Endothelial cell of umbilical vein (primary cell): ENCODE results near the gene ADAMTSL3. TPM values are rescaled to one million over a fixed set of nuclear protein-coding genes. Genes with fewer than 3 reads are reported as not detected.

Experiments used
- BruUV-seq: library from RNA; stranded (reverse); fragments of 400-500 nt; replicated peaks from 2 replicates; lab custom pipeline; 2021; lab: Mats Ljungman, UMichigan
- CTCF ChIA-PET: fragments of 300-600, 350-600 bp; sonication (Branson Sonifier 250); formaldehyde crosslinking; loops from one replicate; lab custom pipeline; 2021; ENCODE audit warnings: antibody characterized with exemption, inconsistent platforms; lab: Charles Lee
- POLR2A ChIA-PET: fragments of 300-600, 350-600 bp; sonication (Branson Sonifier 250); formaldehyde crosslinking; loops from one replicate; lab custom pipeline; 2021; ENCODE audit warnings: antibody characterized with exemption, inconsistent platforms; lab: Charles Lee
- DNase-seq: peaks from one replicate; pipeline ENCODE4 v3.0.0-alpha.2; 2011; ENCODE audit warnings: low read depth, low spot score
- FAIRE-seq: peaks from 2 replicates; lab custom pipeline; 2011; peaks lifted over from hg19 to GRCh38; lab: Jason Lieb, UNC
- H2AFZ ChIP-seq: 2 replicates; pipeline ENCODE4 v1.6.0; 2012; ENCODE audit warnings: low read depth, low read length, control low read depth, inconsistent platforms
- H3K27ac ChIP-seq: 2 replicates; pipeline ENCODE4 v1.5.1; 2011; ENCODE audit warnings: low read depth, mild to moderate bottlenecking, control low read depth, low read length, moderate library complexity; ENCODE audit not compliant: insufficient read depth
- H3K27me3 ChIP-seq, 2 experiments: 2 replicates each; pipeline versions ENCODE4 v1.6.0 to v1.6.1; 2011; ENCODE audit warnings: low read length in 2 of 2, mixed read lengths in 1 of 2; ENCODE audit not compliant: control insufficient read depth in 2 of 2, insufficient read depth in 2 of 2
- H3K36me3 ChIP-seq, 2 experiments: 2 replicates in 1 of 2; 3 replicates in 1 of 2; pipeline ENCODE4 v1.5.1; 2011; ENCODE audit warnings: low read length in 2 of 2, mild to moderate bottlenecking in 1 of 2, moderate library complexity in 1 of 2; ENCODE audit not compliant: control insufficient read depth in 2 of 2, insufficient read depth in 2 of 2; ENCODE audit errors: extremely low read depth in 1 of 2
- H3K4me1 ChIP-seq: 3 replicates; pipeline ENCODE4 v1.5.1; 2011; ENCODE audit warnings: mild to moderate bottlenecking, low read length; ENCODE audit not compliant: control insufficient read depth, insufficient read depth; ENCODE audit errors: extremely low read depth
- H3K4me2 ChIP-seq: 2 replicates; pipeline ENCODE4 v1.6.1; 2011; ENCODE audit warnings: low read length, control low read depth, mixed read lengths; ENCODE audit not compliant: insufficient read depth
- H3K4me3 ChIP-seq, 3 experiments: fragments of 200-600 bp in 1 of 3; sonication (generic), shearing (Covaris generic) in 1 of 3; replicated peaks in 1 of 3; 2 replicates each; pipeline ENCODE4 v1.5.1; 2011 to 2016; ENCODE audit warnings: control low read depth in 3 of 3, low read length in 3 of 3, mild to moderate bottlenecking in 2 of 3, inconsistent platforms in 1 of 3, low read depth in 1 of 3, moderate library complexity in 1 of 3; ENCODE audit not compliant: insufficient read depth in 1 of 3
- H3K79me2 ChIP-seq: 2 replicates; pipeline ENCODE4 v1.6.0; 2012; ENCODE audit warnings: low read length, inconsistent platforms; ENCODE audit not compliant: control insufficient read depth, insufficient read depth
- H3K9ac ChIP-seq: replicated peaks from 2 replicates; pipeline ENCODE3; 2011; ENCODE audit warnings: low read length, control low read depth; ENCODE audit not compliant: insufficient read depth; ENCODE audit errors: extremely low read depth
- H3K9me1 ChIP-seq: replicated peaks from 3 replicates; pipeline ENCODE4 v1.6.0; 2011; ENCODE audit warnings: mild to moderate bottlenecking, low read length; ENCODE audit not compliant: control insufficient read depth, insufficient read depth; ENCODE audit errors: extremely low read depth
- H3K9me3 ChIP-seq: replicated peaks from 2 replicates; pipeline ENCODE4 v1.5.1; 2012; ENCODE audit warnings: low read length, inconsistent platforms; ENCODE audit not compliant: control insufficient read depth, insufficient read depth
- H4K20me1 ChIP-seq: replicated peaks from 2 replicates; pipeline ENCODE3; 2011; ENCODE audit warnings: mild to moderate bottlenecking, low read length; ENCODE audit not compliant: control insufficient read depth, insufficient read depth; ENCODE audit errors: extremely low read depth
- EZH2 ChIP-seq: IDR thresholded peaks from 2 replicates; pipeline ENCODE4 v1.6.1; 2012; ENCODE audit warnings: borderline replicate concordance, low read depth, mild to moderate bottlenecking, moderate library complexity, low read length, inconsistent platforms; ENCODE audit not compliant: severe bottlenecking
- FOS ChIP-seq: IDR thresholded peaks from 2 replicates; pipeline ENCODE4 v1.6.1; 2011; ENCODE audit warnings: mild to moderate bottlenecking, low read length, moderate library complexity, borderline replicate concordance; ENCODE audit not compliant: insufficient read depth
- GATA2 ChIP-seq: IDR thresholded peaks from 2 replicates; pipeline ENCODE4 v1.7.0; 2011; ENCODE audit warnings: low read depth, mild to moderate bottlenecking, moderate library complexity, mixed read lengths, low read length; ENCODE audit not compliant: insufficient read length, insufficient read depth
- JUN ChIP-seq: IDR thresholded peaks from 2 replicates; pipeline ENCODE4 v1.6.1; 2011; ENCODE audit warnings: borderline replicate concordance, low read depth; ENCODE audit not compliant: insufficient read length, insufficient read depth
- MYC ChIP-seq: IDR thresholded peaks from one replicate; pipeline ENCODE4 v1.6.1; 2011; ENCODE audit warnings: mild to moderate bottlenecking, low read depth, low read length
- POLR2A ChIP-seq: IDR thresholded peaks from 2 replicates; pipeline ENCODE4 v1.6.1; 2012; ENCODE audit warnings: low read depth, mild to moderate bottlenecking, control low read depth, low read length
- POLR2AphosphoS5 ChIP-seq: IDR thresholded peaks from 2 replicates; pipeline ENCODE4 v1.6.1; 2012; ENCODE audit warnings: low read depth, mild to moderate bottlenecking, control low read depth, low read length, moderate library complexity; ENCODE audit not compliant: insufficient read depth
- dilution Hi-C: fragments of 300-500 bp; cut with MboI; formaldehyde crosslinking; loops from one replicate; pipeline ENCODE4 v1.15.0; 2019; ENCODE audit warnings: low sequenced_read_pairs; ENCODE audit not compliant: extremely low pct_ligation_motif_present
- intact Hi-C: fragments of 100-400 bp; cut with micrococcal nuclease; formaldehyde crosslinking; loops from one replicate; pipeline ENCODE4 v1.10.0; 2022
- polyA plus RNA-seq, 4 experiments: library from polyadenylated mRNA; depleted of rRNA in 3 of 4; stranded (reverse) in 3 of 4; unstranded in 1 of 4; fragments of >200 nt; gene quantifications; 2 replicates each; pipeline versions ENCODE4 v1.2.1 to v1.2.3, GENCODE V29; 2011 to 2012; ENCODE audit warnings: missing spikeins in 1 of 4
- total RNA-seq: library from RNA; stranded (reverse); gene quantifications from 2 replicates; pipeline ENCODE4 v1.2.3, GENCODE V29; 2021
- TF ChIP-seq, protein P1 (sequence below), 2 donors: IDR thresholded peaks; 1 replicate in 1 of 2; 2 replicates in 1 of 2; pipeline ENCODE4 v1.5.1; 2011; ENCODE audit warnings: low read length in 2 of 2, mild to moderate bottlenecking in 2 of 2, moderate library complexity in 2 of 2, control low read depth in 1 of 2, inconsistent platforms in 1 of 2, low read depth in 1 of 2; ENCODE audit not compliant: insufficient read depth in 1 of 2; ENCODE audit errors: extremely low read depth in 1 of 2
- TF ChIP-seq, protein P2 (sequence below): IDR thresholded peaks from 2 replicates; pipeline ENCODE4 v1.6.1; 2011; ENCODE audit not compliant: insufficient read depth, insufficient read length

Gene ADAMTSL3
- total and polyA plus RNA-seq, 2 donors (not counting 3 experiments of a cell fraction or from before 2014, with no cell fraction given) = not detected

- Histone ChIP-seq H3K79me2 (no peaks in the 10 kb centered on the region), H3K9me3 (no peaks in the 10 kb centered on the region), H3K4me2 (no peak overlapping the region), H3K27ac (no peak overlapping the region), H3K9me1 (no peaks in the 10 kb centered on the region), H3K36me3 (no peaks in the 10 kb centered on the region), H4K20me1 (no peaks in the 10 kb centered on the region), H3K9ac (no peak overlapping the region), H3K4me1 (no peaks in the 10 kb centered on the region), H3K4me3 (no peak overlapping the region), H3K27me3 (no peaks in the 10 kb centered on the region), H2AFZ (no peak overlapping the region)
- CTCF ChIA-PET = no interaction called here
- TF ChIP-seq FOS (no peak), POLR2AphosphoS5 (no peak), GATA2 (no peak), JUN (no peak), EZH2 (no peak), POLR2A (no peak), MYC (no peak)
- TF ChIP-seq, protein P1, sequence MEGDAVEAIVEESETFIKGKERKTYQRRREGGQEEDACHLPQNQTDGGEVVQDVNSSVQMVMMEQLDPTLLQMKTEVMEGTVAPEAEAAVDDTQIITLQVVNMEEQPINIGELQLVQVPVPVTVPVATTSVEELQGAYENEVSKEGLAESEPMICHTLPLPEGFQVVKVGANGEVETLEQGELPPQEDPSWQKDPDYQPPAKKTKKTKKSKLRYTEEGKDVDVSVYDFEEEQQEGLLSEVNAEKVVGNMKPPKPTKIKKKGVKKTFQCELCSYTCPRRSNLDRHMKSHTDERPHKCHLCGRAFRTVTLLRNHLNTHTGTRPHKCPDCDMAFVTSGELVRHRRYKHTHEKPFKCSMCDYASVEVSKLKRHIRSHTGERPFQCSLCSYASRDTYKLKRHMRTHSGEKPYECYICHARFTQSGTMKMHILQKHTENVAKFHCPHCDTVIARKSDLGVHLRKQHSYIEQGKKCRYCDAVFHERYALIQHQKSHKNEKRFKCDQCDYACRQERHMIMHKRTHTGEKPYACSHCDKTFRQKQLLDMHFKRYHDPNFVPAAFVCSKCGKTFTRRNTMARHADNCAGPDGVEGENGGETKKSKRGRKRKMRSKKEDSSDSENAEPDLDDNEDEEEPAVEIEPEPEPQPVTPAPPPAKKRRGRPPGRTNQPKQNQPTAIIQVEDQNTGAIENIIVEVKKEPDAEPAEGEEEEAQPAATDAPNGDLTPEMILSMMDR (IDR thresholded peaks at IDR 0.05; ENCODE audit: extremely low read depth in 1 of 2, insufficient read depth in 1 of 2, low read depth in 1 of 2, low read length in 2 of 2) = no peak
- TF ChIP-seq, protein P2, sequence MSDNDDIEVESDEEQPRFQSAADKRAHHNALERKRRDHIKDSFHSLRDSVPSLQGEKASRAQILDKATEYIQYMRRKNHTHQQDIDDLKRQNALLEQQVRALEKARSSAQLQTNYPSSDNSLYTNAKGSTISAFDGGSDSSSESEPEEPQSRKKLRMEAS = no peak
- dilution Hi-C loops = no loop called here
- DNase-seq (no peak), FAIRE-seq (no peak)
- POLR2A ChIA-PET = no interaction called here
- BruUV-seq = no TSS peak
- intact Hi-C loops = no loop called here
Measured at GRCh38 chr15:83992324-83993031, 338.6 kb downstream of the ADAMTSL3 start.
